Neural cell (in vitro differentiated cells): ENCODE data around the gene COL15A1. TPM values are rescaled to one million over a fixed set of nuclear protein-coding genes. Genes with fewer than 3 reads are reported as not detected.
A peak's percentile ranks its signal among the peaks of the same experiment; 100 is the strongest.

Experiments
- H2AFZ ChIP-seq: fragments of 200-600, 300-800 bp; sonication (generic), shearing (Covaris generic); 2 replicates; pipeline ENCODE4 v1.6.0; 2014; ENCODE audit warnings: low read depth, mild to moderate bottlenecking, antibody characterized with exemption, low read length, moderate library complexity
- H3F3A ChIP-seq: fragments of 200-600 bp; shearing (Covaris generic); 2 replicates; pipeline ENCODE4 v1.6.1; 2016; ENCODE audit warnings: mild to moderate bottlenecking, moderate library complexity, mixed read lengths, antibody characterized with exemption, low read length; ENCODE audit not compliant: insufficient read depth, poor library complexity, severe bottlenecking
- H3K27ac ChIP-seq: fragments of 200-600, 300-800 bp; sonication (generic), shearing (Covaris generic); 2 replicates; pipeline ENCODE4 v1.5.1; 2014; ENCODE audit warnings: mild to moderate bottlenecking, low read length, moderate library complexity
- H3K27me3 ChIP-seq: fragments of 300-800, 200-600 bp; sonication (generic), shearing (Covaris generic); 2 replicates; pipeline ENCODE4 v1.6.0; 2014; ENCODE audit warnings: mild to moderate bottlenecking, low read depth, low read length, moderate library complexity; ENCODE audit not compliant: insufficient read depth
- H3K36me3 ChIP-seq: fragments of 300-800, 200-600 bp; sonication (generic), shearing (Covaris generic); 2 replicates; pipeline ENCODE4 v1.5.1; 2014; ENCODE audit warnings: mild to moderate bottlenecking, antibody characterized with exemption, low read length, moderate library complexity; ENCODE audit not compliant: insufficient read depth
- H3K4me2 ChIP-seq: fragments of 300-800, 200-600 bp; sonication (generic), shearing (Covaris generic); 2 replicates; pipeline ENCODE4 v1.6.0; 2014; ENCODE audit warnings: mild to moderate bottlenecking, low read length
- H3K4me3 ChIP-seq: fragments of 300-800, 200-600 bp; sonication (generic), shearing (Covaris generic); 2 replicates; pipeline ENCODE4 v1.5.1; 2014; ENCODE audit warnings: mild to moderate bottlenecking, low read length, moderate library complexity
- H3K79me2 ChIP-seq: fragments of 200-600 bp; shearing (Covaris generic); replicated peaks from 2 replicates; pipeline ENCODE4 v1.6.0; 2014; ENCODE audit warnings: mild to moderate bottlenecking, low read length, moderate library complexity; ENCODE audit not compliant: insufficient read depth
- H3K9ac ChIP-seq: fragments of 300-800, 200-600 bp; sonication (generic), shearing (Covaris generic); 2 replicates; pipeline ENCODE4 v1.6.1; 2016; ENCODE audit warnings: mild to moderate bottlenecking, low read length, mixed read lengths
- H3K9me2 ChIP-seq: fragments of 200-600 bp; shearing (Covaris generic); 2 replicates; pipeline ENCODE4 v1.6.1; 2016; ENCODE audit warnings: mild to moderate bottlenecking, low read length, mixed read lengths; ENCODE audit not compliant: insufficient read depth
- H3K9me3 ChIP-seq: fragments of 200-600, 300-800 bp; sonication (generic), shearing (Covaris generic); 2 replicates; pipeline ENCODE4 v1.6.1; 2016; ENCODE audit warnings: mild to moderate bottlenecking, mixed run types, low read length, moderate library complexity, mixed read lengths
- H4K20me1 ChIP-seq: fragments of 200-600 bp; shearing (Covaris generic); 2 replicates; pipeline ENCODE4 v1.6.1; 2016; ENCODE audit warnings: mild to moderate bottlenecking, mixed run types; ENCODE audit not compliant: insufficient read depth
- EP300 ChIP-seq: fragments of 450-650 bp; conservative IDR thresholded peaks from 2 replicates; pipeline ENCODE4 v1.6.1; 2014; ENCODE audit warnings: antibody characterized with exemption, mild to moderate bottlenecking, moderate library complexity; ENCODE audit not compliant: poor library complexity, severe bottlenecking
- EZH2 ChIP-seq: fragments of 200-600, 300-800 bp; shearing (Covaris generic), sonication (generic); IDR thresholded peaks from 2 replicates; pipeline ENCODE4 v1.6.1; 2014; ENCODE audit warnings: antibody characterized with exemption, low read length, borderline replicate concordance, mild to moderate bottlenecking; ENCODE audit not compliant: insufficient read depth, poor library complexity, severe bottlenecking
- MXI1 ChIP-seq: fragments of 450-650 bp; conservative IDR thresholded peaks from 2 replicates; pipeline ENCODE4 v1.6.1; 2014; ENCODE audit warnings: antibody characterized with exemption, mild to moderate bottlenecking; ENCODE audit not compliant: poor library complexity, severe bottlenecking
- POLR2AphosphoS5 ChIP-seq: IDR thresholded peaks from 2 replicates; pipeline ENCODE4 v1.6.1; 2012
- RAD21 ChIP-seq: fragments of 450-650 bp; conservative IDR thresholded peaks from 2 replicates; pipeline ENCODE4 v1.6.1; 2014; ENCODE audit warnings: antibody characterized with exemption, mild to moderate bottlenecking, moderate library complexity
- SMC3 ChIP-seq: fragments of 450-650 bp; conservative IDR thresholded peaks from 2 replicates; pipeline ENCODE4 v1.6.1; 2014; ENCODE audit warnings: antibody characterized with exemption, mild to moderate bottlenecking, moderate library complexity; ENCODE audit not compliant: poor library complexity
- TAF1 ChIP-seq: IDR thresholded peaks from 2 replicates; pipeline ENCODE4 v1.6.1; 2012; ENCODE audit warnings: low read depth
- polyA plus RNA-seq: library from polyadenylated mRNA; depleted of rRNA; stranded (reverse); fragments of >200 nt; gene quantifications from 2 replicates; pipeline ENCODE4 v1.2.3, GENCODE V29; 2014
- TF ChIP-seq, protein P1 (sequence below): IDR thresholded peaks from 2 replicates; pipeline ENCODE4 v1.6.1; 2012; ENCODE audit warnings: borderline replicate concordance
- TF ChIP-seq, protein P2 (sequence below): fragments of 450-650 bp; IDR thresholded peaks from 2 replicates; pipeline ENCODE4 v1.5.1; 2014; ENCODE audit warnings: antibody characterized with exemption, mild to moderate bottlenecking, moderate library complexity; ENCODE audit not compliant: poor library complexity, severe bottlenecking

The COL15A1 gene
- polyA plus RNA-seq, 1 donor from 2014 or later = 2.8 TPM

GRCh38 chr9:99106044-99106375 lies 162.3 kb downstream of the COL15A1 start:
- no peak for TF ChIP-seq EZH2
- no peak for TF ChIP-seq RAD21
- no peak for TF ChIP-seq TAF1
- no peak for TF ChIP-seq MXI1
- no peak for TF ChIP-seq SMC3
- TF ChIP-seq, protein P1, sequence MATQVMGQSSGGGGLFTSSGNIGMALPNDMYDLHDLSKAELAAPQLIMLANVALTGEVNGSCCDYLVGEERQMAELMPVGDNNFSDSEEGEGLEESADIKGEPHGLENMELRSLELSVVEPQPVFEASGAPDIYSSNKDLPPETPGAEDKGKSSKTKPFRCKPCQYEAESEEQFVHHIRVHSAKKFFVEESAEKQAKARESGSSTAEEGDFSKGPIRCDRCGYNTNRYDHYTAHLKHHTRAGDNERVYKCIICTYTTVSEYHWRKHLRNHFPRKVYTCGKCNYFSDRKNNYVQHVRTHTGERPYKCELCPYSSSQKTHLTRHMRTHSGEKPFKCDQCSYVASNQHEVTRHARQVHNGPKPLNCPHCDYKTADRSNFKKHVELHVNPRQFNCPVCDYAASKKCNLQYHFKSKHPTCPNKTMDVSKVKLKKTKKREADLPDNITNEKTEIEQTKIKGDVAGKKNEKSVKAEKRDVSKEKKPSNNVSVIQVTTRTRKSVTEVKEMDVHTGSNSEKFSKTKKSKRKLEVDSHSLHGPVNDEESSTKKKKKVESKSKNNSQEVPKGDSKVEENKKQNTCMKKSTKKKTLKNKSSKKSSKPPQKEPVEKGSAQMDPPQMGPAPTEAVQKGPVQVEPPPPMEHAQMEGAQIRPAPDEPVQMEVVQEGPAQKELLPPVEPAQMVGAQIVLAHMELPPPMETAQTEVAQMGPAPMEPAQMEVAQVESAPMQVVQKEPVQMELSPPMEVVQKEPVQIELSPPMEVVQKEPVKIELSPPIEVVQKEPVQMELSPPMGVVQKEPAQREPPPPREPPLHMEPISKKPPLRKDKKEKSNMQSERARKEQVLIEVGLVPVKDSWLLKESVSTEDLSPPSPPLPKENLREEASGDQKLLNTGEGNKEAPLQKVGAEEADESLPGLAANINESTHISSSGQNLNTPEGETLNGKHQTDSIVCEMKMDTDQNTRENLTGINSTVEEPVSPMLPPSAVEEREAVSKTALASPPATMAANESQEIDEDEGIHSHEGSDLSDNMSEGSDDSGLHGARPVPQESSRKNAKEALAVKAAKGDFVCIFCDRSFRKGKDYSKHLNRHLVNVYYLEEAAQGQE = no peak
- no peak for TF ChIP-seq EP300
- TF ChIP-seq POLR2AphosphoS5 = no peak
- TF ChIP-seq, protein P2, sequence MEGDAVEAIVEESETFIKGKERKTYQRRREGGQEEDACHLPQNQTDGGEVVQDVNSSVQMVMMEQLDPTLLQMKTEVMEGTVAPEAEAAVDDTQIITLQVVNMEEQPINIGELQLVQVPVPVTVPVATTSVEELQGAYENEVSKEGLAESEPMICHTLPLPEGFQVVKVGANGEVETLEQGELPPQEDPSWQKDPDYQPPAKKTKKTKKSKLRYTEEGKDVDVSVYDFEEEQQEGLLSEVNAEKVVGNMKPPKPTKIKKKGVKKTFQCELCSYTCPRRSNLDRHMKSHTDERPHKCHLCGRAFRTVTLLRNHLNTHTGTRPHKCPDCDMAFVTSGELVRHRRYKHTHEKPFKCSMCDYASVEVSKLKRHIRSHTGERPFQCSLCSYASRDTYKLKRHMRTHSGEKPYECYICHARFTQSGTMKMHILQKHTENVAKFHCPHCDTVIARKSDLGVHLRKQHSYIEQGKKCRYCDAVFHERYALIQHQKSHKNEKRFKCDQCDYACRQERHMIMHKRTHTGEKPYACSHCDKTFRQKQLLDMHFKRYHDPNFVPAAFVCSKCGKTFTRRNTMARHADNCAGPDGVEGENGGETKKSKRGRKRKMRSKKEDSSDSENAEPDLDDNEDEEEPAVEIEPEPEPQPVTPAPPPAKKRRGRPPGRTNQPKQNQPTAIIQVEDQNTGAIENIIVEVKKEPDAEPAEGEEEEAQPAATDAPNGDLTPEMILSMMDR = no peak
- peak overlapping the region; percentile 64 for H3K27ac ChIP-seq
- no peaks in the 10 kb centered on the region for H3K27me3 ChIP-seq
- H3K4me3 ChIP-seq = peak overlapping the region; percentile 90
- H3K36me3 ChIP-seq = no peaks in the 10 kb centered on the region
- no peaks in the 10 kb centered on the region for H3K9me2 ChIP-seq
- peak overlapping the region; percentile 85 for H3K4me2 ChIP-seq
- H3F3A ChIP-seq = no peaks in the 10 kb centered on the region
- peak overlapping the region; percentile 37 for H2AFZ ChIP-seq
- H3K79me2 ChIP-seq = peaks cover 56% of the 10 kb centered on the region
- H3K9ac ChIP-seq = peak overlapping the region; percentile 84
- no peaks in the 10 kb centered on the region for H4K20me1 ChIP-seq
- no peaks in the 10 kb centered on the region for H3K9me3 ChIP-seq

GRCh38 chr9:99107421-99107820 lies 163.7 kb downstream of the COL15A1 start:
- Histone ChIP-seq H3K27me3 (no peaks in the 10 kb centered on the region), H4K20me1 (no peaks in the 10 kb centered on the region), H3K9me2 (no peaks in the 10 kb centered on the region), H3K4me2 (peak overlapping the region; percentile 85), H3F3A (no peaks in the 10 kb centered on the region), H2AFZ (no peak overlapping the region), H3K9ac (no peak overlapping the region), H3K27ac (no peak overlapping the region), H3K79me2 (peaks cover 68% of the 10 kb centered on the region), H3K9me3 (no peaks in the 10 kb centered on the region), H3K4me3 (peak overlapping the region; percentile 90), H3K36me3 (no peaks in the 10 kb centered on the region)
- TF ChIP-seq EZH2 = no peak
- no peak for TF ChIP-seq EP300
- TF ChIP-seq, protein P2 = no peak
- no peak for TF ChIP-seq RAD21
- TF ChIP-seq TAF1 = no peak
